Globus pallidus (tissue), 1 donor: Measurements from ENCODE around the gene SEMA6B.
"Not testable (repeated sequence)": the region's sequence is repeated elsewhere in the genome, so short reads cannot be mapped to it uniquely, and the experiment has no call there.

Source experiments
- DNase-seq: peaks from one replicate; pipeline ENCODE4 v3.0.0-alpha.2; 2015; ENCODE audit warnings: low spot score

SEMA6B gene

GRCh38 chr19:4559569-4559968 lies at the start of gene SEMA6B:
Gene SEMA6B, minus strand, starts transcription at chr19:4559684. Its CDS starts 1,227 bp downstream, at chr19:4558457.
- DNase-seq, result peak; percentile 29

DNA sequence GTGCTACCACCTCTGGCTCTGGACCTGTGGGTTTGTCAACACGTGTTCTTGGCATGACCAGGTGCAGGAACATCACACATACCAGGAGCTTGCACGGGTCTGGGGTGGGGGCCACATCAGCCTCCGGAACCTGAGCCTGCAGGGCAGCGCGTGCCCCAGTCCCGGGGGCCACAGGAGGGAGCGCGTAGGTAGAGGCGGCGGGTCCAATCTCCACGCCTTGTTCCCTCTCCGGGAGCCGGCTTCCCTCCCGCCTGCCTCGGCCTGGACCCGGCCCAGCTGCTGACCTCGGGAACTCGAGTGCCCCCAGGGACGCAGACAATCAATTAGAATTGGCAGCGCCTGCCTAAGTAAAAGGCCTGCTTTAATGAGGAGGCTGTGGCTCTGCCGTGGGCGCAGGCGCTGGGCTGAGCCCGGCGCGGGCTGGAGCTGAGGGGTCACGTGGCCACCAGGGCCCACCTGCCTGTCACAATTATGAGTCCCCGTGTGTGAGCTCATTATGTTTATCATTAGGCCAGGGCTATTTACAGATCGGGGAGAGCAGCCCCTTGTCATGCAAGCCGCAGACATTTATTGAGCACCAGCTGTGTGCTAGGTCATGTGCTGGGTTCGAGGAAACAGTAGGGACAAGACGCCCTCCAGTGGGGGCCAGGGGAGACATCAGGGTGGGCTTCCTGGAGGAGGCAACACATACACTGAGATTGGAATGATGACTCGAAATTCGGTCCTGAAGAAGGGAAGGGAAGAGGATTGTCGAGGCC lies 47.6 kb upstream of the SEMA6B start:
- DNase-seq, result no peak

GRCh38 chr19:4606181-4606580 lies 46.7 kb upstream of the SEMA6B start:
- no peak for DNase-seq

DNA sequence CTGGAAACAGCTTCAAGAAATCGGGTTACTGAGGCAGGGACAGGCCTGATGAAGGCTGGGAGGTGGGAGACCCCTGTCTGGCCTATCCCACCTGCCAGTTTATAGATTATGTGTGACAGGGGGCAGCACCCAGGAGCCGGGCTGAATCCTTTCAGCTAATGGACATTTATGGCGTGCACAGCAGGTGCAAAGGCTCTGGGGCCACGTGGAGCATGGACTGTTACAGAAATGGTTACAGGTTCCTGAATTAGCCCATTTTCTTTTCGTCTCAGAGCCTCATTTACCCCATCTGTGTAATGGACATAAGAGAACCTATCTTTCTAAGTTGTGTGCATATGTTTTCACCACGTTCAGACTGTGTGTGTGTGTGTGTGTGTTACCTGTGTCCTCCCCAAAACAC lies 45.4 kb upstream of the SEMA6B start:
- no peak for DNase-seq

- no peak for DNase-seq
Measured at GRCh38 chr19:4602915-4603314, 43.4 kb upstream of the SEMA6B start.

- no peak for DNase-seq
Measured at GRCh38 chr19:4602173-4602788, 42.8 kb upstream of the SEMA6B start.

- no peak for DNase-seq
Measured at GRCh38 chr19:4600893-4601292, 41.4 kb upstream of the SEMA6B start.

DNA sequence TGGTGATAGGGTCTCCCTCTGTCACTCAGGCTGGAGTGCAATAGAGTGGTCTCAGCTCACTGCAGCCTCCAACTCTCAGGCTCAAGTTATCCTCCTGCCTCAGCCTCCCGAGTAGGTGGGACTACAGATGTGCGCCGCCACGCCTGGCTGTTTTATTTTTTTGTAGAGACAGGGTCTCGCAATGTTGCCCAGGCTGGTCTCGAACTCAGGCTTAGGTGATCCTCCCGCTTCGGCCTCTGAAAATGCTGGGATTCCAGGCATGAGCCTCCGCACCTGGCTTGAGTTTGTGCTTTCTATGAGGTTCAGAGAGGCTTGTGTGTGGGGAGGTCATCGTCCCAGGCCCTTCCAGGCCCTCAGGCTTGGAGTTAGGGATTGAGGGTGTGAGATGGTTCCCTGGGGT lies 40.6 kb upstream of the SEMA6B start:
- no peak for DNase-seq

GRCh38 chr19:4598712-4599111 lies 39.2 kb upstream of the SEMA6B start:
- no peak for DNase-seq

GRCh38 chr19:4597975-4598671 lies 38.6 kb upstream of the SEMA6B start:
- no peak for DNase-seq

GRCh38 chr19:4597278-4597974 lies 37.9 kb upstream of the SEMA6B start:
- DNase-seq, result no peak

- no peak for DNase-seq
Measured at GRCh38 chr19:4596033-4596904, 36.8 kb upstream of the SEMA6B start.

DNA sequence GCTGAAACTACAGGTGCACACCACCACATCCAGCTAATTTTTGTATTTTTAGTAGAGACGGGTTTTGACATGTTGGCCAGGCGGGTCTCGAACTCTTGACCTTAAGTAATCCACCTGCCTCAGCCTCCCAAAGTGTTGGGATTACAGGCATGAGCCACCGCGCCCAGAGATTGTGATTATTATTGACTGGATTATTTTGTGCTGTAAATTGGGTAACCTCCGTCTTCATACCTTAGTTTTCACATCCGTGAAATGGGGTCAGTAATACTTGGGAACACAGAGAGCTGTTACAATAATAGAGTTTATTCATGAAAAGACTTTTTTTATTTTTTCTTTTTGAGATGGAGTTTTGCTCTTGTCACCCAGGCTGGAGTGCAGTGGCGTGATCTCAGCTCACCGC lies 35.7 kb upstream of the SEMA6B start:
- DNase-seq, result not testable (repeated sequence)

- DNase-seq, result no peak
Measured at GRCh38 chr19:4594201-4594600, 34.7 kb upstream of the SEMA6B start.

- no peak for DNase-seq
Measured at GRCh38 chr19:4593409-4593851, 33.9 kb upstream of the SEMA6B start.

DNA sequence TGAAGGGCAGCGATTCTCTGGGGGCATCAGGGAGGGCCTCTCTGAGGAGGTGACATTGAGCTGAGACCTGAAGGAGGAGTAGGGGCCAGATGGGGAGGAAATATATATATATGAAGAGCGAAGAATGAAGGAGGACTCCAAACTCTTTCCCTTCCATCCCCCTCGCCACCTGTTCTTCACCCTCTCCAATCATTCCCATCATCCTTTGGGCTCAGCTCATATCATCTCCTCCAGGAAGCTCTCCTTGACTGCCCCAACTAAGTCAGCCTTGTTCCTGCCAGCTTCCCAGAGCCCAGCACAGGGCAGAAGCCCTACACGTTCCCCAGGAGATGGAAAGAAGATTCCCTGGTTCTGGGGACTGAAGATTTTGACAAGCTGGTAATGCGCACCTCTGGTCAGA lies 33.0 kb upstream of the SEMA6B start:
- DNase-seq, result no peak

GRCh38 chr19:4591320-4591719 lies 31.8 kb upstream of the SEMA6B start:
- DNase-seq, result no peak

DNA sequence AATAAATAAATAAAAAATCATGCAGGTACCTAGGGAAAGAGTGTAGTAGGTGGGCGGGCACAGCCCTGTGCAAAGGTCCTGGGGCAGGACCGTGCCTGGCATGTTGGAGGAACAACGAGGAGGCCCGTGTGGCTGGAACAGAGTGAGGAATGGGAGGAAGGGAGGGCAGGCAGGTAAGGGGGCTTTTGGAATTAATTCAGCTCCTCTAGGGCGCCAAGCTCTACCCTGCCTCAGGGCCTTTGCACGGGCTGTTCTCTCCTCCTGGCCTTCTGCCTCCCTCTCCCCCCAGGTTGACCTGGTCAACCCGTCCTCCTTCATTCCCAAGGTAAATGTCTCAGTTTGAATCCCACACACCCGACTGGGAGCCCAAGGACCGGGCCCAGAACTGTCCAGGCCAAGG lies 31.1 kb upstream of the SEMA6B start:
- DNase-seq, result no peak

GRCh38 chr19:4589579-4590410 lies 30.3 kb upstream of the SEMA6B start:
- no peak for DNase-seq

DNA sequence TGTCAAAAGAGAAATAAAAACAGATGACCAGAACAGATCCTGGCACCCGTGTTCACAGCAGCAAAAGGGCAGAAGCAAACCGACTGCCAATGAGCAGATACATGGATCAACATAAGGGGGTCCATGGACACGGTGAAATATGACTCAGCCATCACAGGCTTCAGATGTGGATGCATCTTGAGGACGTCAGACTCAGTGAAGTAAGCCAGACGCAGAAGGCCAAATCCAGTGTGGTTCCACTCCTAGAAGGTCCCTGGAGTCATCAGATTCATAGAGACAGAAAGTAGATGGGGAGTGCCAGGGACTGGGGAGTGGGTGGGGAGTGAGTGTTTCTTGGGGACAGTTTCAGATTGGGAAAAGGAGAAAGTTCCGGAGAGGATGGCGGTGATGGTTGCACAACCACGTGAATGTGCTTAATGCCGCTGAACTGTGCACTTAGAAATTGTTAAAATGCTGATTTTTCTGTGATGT lies 28.8 kb upstream of the SEMA6B start:
- DNase-seq, result no peak
